NCI-H1694 (cell line): Measurements from ENCODE around the gene INTS11.
A peak's percentile ranks its signal among the peaks of the same experiment; 100 is the strongest.

ENCODE experiments used
- DNase-seq: peaks from one replicate; lab custom pipeline; 2025; lab: John Stamatoyannopoulos, UW

Gene INTS11

DNA sequence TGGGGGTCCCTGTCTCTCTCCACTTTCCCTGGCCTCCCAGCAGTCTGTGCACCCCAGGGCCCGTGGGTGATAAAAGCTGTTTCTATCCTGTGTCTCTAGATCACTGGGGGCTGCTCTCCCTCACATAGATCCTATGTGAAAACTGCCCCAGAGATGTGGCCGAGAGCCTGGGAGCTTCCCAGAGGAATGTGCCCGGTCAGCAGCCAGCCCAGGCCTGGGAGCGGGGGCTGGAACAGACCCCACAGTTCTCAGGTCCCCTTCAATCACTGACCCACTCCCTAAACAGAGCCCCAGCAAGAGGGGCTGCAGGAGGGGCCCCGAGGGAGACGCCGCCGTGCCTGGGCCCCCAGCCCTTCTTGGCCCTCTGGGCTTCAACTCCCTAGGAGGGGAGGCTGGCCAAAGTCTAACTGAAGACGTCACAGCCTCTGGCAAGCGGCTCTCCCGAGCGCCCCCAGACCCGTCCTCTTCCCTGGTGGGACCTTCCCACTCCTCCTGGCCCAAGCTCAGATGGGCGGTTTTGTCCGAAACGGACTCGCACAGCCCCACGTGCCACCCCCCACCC, 33.5 kb upstream of the INTS11 start:
- no peak for DNase-seq

DNA sequence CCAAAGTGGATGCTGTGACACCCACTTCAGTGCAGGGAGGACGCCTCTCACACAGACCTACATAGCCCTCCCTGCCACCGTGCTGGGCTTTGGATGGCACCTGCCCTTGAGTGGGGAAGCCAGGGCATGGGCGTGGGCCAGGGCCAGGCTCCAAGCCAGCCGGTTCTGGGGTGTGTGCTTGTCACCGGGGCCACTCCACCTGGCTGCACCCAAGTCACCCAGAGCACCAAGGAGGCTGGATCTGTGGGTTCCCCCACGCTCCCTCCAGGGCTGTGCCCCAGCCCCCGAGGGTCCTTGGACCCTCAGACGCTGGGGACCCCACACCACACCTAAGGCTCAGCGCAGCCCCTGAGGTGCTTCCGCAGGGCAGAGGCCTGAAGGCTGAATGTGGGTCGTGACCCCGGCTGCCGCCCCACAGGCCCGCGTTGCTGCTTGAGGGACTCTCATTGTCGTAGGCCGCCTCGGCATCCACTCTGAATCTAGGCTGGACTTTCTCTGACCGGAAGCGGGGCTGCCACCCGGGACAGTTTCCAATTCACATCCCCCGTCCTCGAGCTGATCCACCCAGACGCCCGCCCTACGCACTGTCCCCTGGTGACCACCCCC, 32.4 kb upstream of the INTS11 start:
- no peak for DNase-seq

DNA sequence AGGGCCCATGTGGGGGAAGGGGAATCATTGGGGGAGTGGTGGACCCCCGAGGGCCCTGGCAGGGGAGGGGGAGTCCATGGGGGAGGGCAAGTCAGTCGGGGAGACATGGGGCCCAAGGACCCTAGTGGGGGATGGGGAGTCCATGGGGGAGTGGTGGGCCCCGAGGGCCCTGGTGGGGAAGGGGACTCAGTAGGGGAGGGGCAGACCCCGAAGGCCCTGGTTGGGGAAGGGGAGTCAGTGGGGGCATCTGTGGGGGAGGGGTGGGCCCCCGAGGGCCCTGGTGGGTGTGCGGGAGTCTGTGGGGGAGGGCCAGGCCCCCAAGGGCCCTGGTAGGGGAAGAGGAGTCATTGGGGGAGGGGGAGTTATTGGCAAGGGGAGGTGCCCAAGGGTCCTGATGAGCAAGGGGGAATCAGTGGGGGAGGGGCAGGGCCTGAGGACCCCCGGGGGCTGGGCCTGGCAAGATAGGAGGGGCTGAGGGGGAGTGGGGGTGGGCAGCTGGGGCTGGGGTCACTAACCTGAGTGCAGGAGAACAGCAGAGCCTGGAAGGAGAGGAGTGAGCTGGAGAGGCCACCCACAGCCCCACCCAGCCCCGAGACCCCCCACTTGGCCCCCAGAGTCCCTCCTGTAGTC, 31.8 kb upstream of the INTS11 start:
- DNase-seq, result no peak

DNA sequence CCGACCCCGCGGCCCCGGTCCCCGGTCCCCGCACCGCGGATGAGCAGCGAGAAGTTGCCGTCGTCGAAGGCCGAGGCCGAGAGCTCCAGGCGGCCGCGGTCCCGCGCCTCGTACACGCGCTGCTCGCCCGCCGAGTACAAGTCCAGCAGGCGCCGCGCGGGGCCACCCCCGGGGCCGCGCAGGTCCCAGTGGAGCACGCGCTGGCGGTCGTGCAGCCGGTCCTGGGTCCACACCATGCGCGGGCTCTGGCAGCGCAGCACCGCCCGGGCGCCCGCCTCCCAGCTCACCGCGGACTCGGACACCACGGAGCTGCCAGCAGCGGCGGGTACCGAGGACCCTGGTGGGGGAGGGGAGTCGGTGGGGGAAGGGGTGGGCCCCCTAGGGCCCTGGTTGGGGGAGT, 31.0 kb upstream of the INTS11 start:
- no peak for DNase-seq

DNA sequence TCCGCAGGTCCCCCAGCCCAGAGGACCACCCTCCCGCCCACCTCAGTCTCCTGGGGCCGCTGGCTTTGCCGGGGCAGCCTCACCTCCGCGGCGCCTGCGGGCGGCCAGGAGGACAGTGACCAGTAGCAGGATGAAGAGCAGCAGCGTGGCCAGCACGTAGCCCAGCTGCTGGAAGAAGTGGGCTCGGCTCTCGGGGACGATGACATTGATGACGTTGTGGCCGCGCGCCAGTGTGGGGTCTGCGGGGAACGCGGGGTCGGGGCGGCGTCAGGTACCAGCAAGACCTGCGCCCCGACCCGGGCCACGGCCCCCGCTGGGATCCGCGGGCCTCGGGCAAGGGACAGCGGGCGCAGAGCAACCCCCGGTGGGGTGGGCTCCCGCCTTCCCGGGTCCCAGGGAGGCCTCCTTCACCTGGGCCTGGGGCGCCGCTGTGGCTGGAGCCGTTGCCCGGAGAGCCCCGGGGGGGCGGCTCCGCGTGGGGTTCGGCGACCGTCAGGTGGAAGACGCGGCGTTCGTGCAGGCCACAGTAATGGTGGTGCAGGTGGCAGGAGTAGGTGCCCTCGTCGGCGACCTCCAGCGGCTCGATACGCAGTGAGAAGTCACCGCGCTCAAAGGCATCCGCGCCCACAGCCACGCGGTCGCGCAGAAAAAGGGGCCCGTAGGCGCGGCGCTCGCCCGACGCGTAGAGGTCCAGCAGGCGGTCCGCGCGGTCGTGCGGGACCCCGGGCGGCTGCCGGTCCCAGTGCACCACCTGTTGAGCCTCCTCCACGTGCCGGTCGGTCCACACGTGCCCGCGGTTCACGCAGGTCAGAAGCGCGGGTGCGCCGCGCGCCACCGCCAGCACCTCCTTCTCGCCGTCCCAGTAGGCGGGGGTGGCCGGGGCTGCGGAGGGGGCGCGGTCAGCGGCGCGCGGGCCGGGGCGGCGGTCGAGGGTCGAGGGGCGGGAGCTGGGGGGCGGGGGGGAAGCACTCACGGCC, 30.1 kb upstream of the INTS11 start:
- no peak for DNase-seq

DNA sequence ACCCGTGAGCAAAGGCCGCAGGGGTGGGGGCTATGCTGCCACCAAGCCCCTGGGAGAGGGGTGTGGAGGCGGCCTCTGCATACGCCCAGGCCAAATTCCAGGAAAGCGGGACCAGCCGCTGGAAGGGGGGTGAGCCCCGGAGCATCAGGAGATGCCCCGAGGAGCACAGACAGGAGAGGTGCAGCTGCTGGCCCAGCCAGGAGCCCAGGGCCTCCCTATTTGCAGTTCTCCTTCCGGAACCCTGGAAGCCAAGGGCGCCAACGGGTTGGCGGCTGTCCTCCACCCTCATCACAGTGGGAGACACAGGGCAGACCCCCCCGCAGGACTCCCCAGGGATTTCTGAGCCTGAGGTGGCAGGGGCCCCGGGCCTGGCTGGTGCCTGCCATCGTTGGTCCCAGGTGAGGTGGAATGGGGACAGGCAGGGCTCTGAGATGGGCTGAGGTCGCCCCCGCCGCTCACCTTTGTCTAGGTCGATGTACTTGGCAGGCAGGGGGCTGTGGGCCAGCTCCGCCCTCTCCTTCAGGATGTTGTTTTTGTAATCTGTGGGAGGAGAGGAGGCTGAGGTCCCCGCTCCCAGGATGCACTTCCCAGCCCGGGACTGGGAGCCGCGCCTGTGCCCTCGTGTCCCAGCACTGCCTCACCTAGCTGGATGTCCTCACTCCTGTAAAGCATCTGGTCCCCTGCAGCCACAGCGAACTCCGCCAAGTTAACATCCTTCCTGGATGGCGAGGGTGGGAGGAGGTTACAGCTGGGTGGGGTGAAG, 29.1 kb upstream of the INTS11 start:
- DNase-seq, result no peak

DNA sequence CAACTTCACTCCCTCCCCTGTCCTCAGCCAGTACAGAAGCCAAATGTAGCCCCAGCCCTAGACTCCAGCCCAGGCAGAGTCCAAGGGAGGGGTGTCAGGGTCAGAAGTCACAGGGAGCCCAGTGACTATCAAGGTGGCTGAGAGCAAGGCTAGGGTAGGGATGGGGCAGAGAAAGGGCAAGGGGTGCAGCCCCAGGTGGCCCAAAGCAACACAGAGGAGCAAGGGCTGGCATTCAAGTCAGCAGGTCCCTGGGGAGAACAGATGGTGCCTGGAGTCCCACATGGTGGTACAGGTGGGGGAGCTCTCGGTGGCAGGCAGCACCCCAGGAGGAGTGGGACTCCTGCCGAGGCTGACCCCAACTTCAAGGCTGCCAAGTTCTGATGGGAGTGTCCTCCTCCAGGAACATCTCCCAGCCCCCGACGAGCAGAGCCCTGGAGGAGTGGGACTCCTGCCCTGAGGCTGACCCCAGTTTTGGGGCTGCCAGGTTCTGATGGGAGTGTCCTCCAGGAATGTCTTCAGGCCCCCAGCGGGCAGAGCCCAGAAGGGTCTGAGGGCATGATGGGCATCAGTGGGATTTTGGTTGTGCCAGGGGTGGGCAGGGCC, 28.4 kb upstream of the INTS11 start:
- DNase-seq, result no peak

DNA sequence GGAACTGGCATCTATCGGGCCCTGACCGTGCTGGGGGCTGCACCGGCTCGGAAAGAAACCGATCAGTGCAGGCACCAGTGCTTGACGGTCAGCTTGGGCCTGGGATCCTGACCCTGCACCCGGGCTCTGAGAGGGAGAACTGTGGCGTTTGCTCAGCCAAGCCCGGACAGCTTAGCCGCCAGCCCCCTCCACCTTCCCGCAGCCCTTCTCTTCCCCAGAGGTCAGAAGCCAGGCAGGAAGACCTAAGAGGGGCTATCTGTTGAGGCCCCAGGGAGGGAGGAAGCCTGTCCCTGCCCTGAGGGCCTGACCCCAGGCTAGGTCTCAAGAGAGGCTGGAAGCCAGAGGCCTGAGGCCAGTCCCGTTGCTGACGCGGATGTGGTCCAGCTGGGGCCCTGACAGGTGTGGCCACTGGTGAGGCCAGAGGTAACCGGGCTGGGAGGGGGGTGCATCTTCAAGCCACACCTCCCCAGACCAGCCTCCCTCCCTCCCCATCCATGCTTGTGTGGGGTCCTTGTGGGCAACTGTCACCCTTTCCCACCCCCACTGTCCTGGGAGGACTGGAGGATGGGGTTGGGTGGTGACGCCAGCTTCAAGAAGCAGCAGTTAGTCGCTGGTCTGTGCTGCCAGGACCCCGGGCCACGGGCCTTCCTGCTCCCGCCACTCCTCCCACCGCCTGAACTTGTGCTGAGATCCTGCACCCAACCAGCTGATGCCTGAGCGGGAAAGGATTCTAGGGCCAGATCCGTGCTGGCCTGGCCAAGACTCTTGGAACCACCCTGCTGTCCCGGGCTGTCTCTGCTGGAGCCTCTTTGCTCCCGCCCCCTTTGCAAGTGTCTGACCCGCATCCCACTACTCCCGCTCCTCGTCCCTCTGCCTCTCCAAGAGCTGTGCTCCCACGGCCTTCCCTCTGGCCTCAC, 27.3 kb upstream of the INTS11 start:
- DNase-seq, result no peak

DNA sequence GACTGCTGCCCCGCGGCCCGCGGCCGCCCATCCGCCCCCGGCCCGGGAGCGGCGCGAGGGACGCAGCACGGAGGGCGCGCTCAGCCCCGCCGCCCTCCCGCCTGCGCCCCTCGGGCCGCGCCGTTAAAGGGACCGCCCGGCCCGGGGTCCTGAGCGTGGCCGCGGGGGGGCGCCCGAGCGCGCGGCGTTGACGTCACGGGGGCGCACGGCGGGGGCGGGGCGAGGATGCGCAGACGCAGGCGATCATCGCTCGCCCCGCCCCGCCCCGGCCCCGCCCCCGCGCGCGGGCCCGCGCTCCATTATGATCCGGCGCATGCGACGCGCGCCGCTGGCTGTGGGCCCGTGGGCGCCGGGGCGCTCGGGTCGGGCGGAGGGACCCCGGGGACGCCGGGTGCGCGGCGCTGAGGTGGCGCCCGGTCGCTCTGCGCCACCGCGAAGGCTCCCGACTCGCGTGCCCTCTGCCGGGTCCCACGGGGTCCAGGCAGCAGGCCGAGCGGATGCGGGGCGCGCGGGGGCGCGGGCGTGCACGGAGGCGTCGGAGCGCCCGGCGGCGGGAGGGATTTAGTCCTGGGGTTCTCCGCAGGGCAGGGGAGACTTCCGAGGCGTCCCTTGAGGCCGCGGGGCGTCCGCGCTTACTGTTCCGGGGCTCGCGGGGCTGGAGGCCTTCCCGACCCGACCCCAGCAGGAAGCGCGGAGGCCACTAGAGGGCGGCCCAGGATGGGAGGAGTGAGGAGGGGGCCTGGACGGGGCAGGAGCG, 25.0 kb upstream of the INTS11 start, which contains the start of gene DVL1:
Gene DVL1 (minus strand): TSS at position 163 of the 757 bp plus-strand sequence. CDS start 353 bp downstream, outside the sequence.
- peak; percentile 7 for DNase-seq

DNA sequence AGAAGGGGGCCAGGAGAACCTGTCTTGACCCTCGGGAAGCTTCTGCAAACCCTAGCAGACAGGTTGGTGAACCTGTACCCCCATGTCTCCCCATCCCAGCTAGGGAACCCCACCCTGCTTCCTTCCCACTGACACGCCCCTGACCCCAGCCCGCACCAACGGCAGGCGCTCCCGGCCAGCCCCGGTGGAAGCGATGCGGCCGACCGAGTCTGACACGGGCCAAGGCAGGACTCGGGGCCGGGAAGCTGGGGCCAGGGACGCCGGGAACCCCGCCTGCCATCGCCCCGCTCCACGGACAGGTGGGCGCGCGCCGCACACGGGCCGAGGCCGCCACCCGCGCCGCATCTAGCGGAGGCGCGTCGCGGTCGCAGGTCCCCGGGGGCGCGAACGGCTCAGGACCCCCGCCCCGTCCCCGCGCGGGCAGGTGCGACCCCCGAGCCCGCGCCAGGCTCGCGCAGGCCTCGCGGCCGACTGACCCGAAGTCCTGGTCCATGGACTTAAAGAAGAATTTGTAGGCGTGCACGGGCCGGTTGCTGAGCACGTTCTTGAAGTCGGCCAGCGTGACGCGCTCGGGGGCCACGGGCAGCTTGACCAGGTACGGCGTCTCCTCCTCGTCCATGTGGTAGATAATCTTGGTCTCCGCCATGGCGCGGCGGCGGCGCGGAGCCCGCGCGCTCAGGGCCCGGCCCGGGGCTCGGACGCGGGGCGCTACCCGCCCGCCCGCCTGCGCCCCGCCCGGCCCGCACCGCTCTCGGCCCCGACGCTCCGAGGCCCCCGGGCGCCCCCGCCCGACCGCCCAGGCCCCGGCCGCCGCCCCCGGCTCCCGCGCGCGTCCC, 24.2 kb upstream of the INTS11 start:
- no peak for DNase-seq

DNA sequence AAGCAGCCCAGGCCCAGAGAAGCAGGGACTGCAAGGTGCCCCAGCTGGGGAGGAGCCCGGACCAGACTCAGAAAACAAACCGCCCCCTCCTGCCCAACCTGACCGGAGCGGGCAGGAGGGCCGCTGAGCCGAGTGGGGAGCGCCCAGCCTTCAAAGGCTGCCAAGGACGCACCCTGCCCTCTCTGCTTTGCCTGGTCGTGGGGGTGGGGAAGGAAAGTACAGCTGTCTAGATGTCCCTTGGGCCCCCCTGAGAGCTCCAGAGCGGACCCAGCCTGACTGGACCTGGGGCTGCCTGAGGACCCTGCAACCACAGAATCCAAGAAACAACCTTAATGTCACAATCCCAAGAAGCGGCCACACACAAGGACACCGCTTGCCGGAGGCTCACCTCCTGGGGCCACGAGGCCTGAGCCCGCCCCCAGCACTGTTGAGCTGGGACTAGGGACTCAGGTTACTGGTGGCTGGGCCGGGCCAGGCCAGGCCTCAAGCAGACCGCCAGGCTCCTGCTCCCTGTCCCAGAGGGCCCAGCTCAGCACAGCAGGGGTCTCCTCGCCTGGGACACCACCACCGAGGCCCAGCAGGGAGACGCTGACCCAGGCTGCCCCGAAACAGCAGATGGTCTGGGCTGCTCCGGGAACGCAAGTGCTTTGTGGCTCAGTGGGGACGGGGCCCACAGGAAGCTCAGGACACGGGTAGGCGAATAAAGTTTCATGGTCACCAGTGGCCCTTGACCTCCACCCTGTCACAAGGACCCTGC, 23.4 kb upstream of the INTS11 start:
- DNase-seq, result no peak

DNA sequence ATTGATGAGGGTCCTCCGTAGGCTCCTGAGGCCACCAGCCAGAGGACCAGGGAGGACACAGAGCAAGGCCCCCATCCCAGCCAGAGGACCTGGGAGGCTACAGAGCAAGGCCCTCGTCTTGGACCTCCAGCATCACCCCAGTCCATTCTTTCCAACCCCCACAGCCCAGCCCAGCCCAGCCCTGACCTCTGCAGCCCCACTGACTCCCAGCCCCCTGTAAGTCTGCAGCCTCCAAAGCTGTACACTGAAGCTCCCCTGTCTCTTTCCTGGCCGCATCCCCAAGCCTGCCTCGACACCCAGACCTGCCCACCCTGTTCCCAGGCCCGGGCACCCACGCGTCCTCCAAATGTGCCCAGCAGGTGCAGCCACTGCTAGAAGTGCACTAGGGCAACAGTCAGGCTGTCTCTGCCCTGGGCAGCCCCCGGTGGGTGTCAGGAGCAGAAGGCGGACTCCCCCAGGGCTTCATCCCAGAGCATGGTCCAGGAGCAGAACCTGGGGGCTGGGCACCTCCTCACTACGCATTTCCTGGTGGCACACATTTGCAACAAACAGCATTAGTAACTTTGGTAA, 22.7 kb upstream of the INTS11 start:
- DNase-seq, result no peak

DNA sequence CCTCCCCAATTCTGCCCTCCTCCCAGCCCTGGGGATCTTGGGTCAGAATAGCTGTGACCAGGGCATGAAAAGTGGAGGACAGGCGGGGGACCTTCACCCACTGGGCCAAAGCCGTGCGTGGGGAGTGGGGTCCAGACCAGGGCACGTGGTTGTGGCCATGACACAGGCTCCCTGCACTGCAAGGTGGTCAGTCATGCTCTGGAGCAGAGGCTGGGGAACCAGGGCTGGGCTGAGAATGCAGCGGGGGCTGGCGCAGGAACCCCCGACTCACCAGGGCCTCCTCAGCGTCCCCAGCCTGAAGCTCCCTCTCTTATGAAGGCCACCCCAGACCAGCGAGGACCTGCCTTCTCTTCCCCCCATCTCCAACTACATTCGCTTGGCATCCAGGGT, 22.0 kb upstream of the INTS11 start:
- no peak for DNase-seq

DNA sequence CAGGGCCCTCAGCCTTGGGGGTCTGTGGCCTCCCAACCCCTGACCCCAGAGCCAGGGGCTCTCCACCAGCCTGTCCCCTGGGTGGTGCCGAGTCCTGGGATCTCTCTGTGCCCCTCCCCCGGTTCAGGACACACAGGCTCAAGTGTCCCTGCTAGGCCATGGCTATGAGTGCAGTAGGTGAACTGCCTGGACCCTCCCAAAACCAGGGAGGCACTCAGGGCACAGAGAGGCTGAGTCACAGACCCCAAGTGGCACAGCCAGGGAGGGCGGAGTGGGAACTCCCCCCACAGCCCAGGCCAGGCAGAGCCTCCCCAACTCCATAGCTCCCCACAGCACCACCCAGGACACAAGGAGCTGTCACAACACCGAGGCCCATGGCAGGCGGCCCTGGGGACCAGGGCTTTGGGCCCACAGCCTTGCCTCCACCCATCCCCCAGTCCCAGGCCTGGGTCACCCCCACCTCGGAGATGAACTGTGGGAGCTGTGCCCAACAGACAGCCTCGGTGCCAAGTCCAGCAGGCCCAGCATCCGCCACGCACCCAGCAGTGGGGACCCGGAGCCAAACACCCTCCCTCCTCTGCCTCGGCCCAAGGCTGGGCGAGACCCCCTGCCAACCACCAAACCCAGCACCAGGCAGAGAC, 21.5 kb upstream of the INTS11 start:
- no peak for DNase-seq

DNA sequence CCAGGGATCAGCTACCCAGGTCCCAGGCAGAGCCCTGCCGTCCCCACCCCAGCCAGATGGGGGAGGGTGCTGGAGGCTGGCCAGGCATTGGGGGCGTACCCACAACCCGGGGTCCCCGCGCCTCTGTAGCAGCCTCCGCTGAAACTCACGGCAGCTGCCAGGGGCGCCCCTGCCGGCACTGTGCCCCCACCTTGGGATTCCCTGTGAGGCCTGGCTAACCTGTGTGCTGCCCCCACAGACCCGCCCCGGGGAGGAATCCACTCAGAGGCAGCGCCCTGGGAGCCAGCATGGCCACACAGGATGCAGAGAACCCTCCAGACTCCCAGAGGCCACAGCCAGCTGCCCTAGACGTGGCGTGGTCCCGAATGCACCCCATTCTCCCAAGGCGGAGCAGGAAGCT, 20.9 kb upstream of the INTS11 start:
- DNase-seq, result no peak

DNA sequence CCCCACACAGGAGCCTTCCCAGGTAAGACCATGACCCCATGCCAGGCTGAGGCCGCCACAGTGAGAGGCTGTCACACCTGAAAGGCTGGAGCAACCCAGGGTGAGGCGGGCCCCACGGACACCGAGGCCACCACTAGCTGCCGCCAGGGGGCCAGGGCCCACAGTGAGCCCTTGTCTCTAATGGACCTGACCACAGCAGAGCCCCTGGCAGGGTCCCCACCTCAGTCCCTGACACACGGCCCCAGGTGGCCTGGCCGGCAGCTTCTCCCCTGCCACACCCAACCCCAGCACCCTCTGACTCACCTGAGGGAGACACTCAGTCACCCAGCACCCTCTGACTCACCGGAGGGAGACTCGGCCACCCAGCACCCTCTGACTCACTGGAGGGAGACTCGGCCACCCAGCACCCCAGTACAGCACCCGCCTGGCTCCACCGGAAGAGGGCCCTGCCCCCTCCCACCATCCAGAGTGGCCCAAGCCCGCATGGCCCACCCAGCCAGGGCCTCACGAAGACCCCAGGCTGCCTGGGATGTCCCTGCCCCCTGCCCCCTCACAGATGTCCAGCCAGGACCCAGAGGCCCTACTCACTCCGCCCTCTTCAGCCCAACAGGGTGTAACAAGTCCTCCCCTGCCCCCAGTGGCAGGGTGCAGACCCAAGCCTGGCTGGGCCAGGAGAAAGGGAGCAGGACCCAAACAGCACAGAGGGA, 20.3 kb upstream of the INTS11 start:
- DNase-seq, result no peak
